GM19372 (cell line): ENCODE results near the gene SLCO3A1.
"Not testable (repeated sequence)": the region's sequence is repeated elsewhere in the genome, so short reads cannot be mapped to it uniquely, and the experiment has no call there.

ENCODE experiments used
- ATAC-seq: cut with Tn5 transposase; IDR thresholded peaks from one replicate; pipeline ENCODE4 v1.9.1; 2021; ENCODE audit warnings: mild to moderate bottlenecking, low read depth, moderate library complexity; ENCODE audit not compliant: unreplicated experiment

Gene SLCO3A1

GRCh38 chr15:91954292-91954691, 100.8 kb downstream of the SLCO3A1 start:
- ATAC-seq: no peak

- no peak for ATAC-seq
These were observed 102.7 kb downstream of the SLCO3A1 start for GRCh38 chr15:91956026-91956723.

- ATAC-seq: no peak
These were observed 107.8 kb downstream of the SLCO3A1 start for GRCh38 chr15:91961357-91961756.

- ATAC-seq: not testable (repeated sequence)
These were observed 110.2 kb downstream of the SLCO3A1 start for GRCh38 chr15:91963747-91964146.

GRCh38 chr15:91965501-91966193, 112.1 kb downstream of the SLCO3A1 start:
- ATAC-seq: no peak

- ATAC-seq: no peak
These were observed 112.7 kb downstream of the SLCO3A1 start for GRCh38 chr15:91966194-91966552.

- ATAC-seq: no peak
These were observed 114.6 kb downstream of the SLCO3A1 start for GRCh38 chr15:91967935-91968606.

GRCh38 chr15:91968610-91969009, 115.1 kb downstream of the SLCO3A1 start:
- ATAC-seq: no peak

GRCh38 chr15:91970142-91970541, 116.6 kb downstream of the SLCO3A1 start:
- no peak for ATAC-seq

GRCh38 chr15:91973481-91973880, 120.0 kb downstream of the SLCO3A1 start:
- no peak for ATAC-seq

- no peak for ATAC-seq
These were observed 120.8 kb downstream of the SLCO3A1 start for GRCh38 chr15:91974321-91974720.

- ATAC-seq: no peak
These were observed 121.9 kb downstream of the SLCO3A1 start for GRCh38 chr15:91975241-91975978.

- ATAC-seq: no peak
These were observed 123.5 kb downstream of the SLCO3A1 start for GRCh38 chr15:91976966-91977365.

- ATAC-seq: no peak
These were observed 127.2 kb downstream of the SLCO3A1 start for GRCh38 chr15:91980502-91981267.

GRCh38 chr15:91981821-91982800, 128.6 kb downstream of the SLCO3A1 start:
- no peak for ATAC-seq

- no peak for ATAC-seq
These were observed 130.3 kb downstream of the SLCO3A1 start for GRCh38 chr15:91983729-91984340.

GRCh38 chr15:91985297-91985696, 131.8 kb downstream of the SLCO3A1 start:
- ATAC-seq: no peak

- ATAC-seq: no peak
These were observed 134.6 kb downstream of the SLCO3A1 start for GRCh38 chr15:91988071-91988470.

- no peak for ATAC-seq
These were observed 135.1 kb downstream of the SLCO3A1 start for GRCh38 chr15:91988655-91989054.
